Ishikawa (cell line): ENCODE results near the gene SCAF1.

Source experiments
- CEBPB ChIP-seq: IDR thresholded peaks from 2 replicates; pipeline ENCODE4 v1.6.1; 2012
- CREB1 ChIP-seq: IDR thresholded peaks from 2 replicates; pipeline ENCODE4 v1.6.1; 2012; ENCODE audit warnings: low read depth
- EGR1 ChIP-seq: IDR thresholded peaks from 2 replicates; pipeline ENCODE4 v1.6.1; 2012
- EP300 ChIP-seq: IDR thresholded peaks from 2 replicates; pipeline ENCODE4 v1.6.1; 2012; ENCODE audit warnings: borderline replicate concordance
- FOXM1 ChIP-seq: IDR thresholded peaks from 2 replicates; pipeline ENCODE4 v1.6.1; 2012; ENCODE audit warnings: low read depth, borderline replicate concordance
- MAX ChIP-seq: IDR thresholded peaks from 2 replicates; pipeline ENCODE4 v1.6.1; 2012
- NFIC ChIP-seq: IDR thresholded peaks from 2 replicates; pipeline ENCODE4 v1.6.1; 2012
- RAD21 ChIP-seq: IDR thresholded peaks from 2 replicates; pipeline ENCODE4 v1.6.1; 2012; ENCODE audit warnings: low read depth
- REST ChIP-seq: IDR thresholded peaks from 2 replicates; pipeline ENCODE4 v1.6.1; 2012; ENCODE audit warnings: low read depth, mild to moderate bottlenecking
- TAF1 ChIP-seq: IDR thresholded peaks from 2 replicates; pipeline ENCODE4 v1.6.1; 2012; ENCODE audit warnings: low read depth, mild to moderate bottlenecking
- TCF12 ChIP-seq: IDR thresholded peaks from 2 replicates; pipeline ENCODE4 v1.6.1; 2012; ENCODE audit warnings: low read depth
- TEAD4 ChIP-seq: IDR thresholded peaks from 2 replicates; pipeline ENCODE4 v1.6.1; 2012
- USF1 ChIP-seq: IDR thresholded peaks from 2 replicates; pipeline ENCODE4 v1.6.1; 2012
- YY1 ChIP-seq: IDR thresholded peaks from 2 replicates; pipeline ENCODE4 v1.6.1; 2012; ENCODE audit warnings: low read depth
- ZBTB7A ChIP-seq: IDR thresholded peaks from 2 replicates; pipeline ENCODE4 v1.6.1; 2012; ENCODE audit warnings: low read depth

SCAF1 gene

DNA sequence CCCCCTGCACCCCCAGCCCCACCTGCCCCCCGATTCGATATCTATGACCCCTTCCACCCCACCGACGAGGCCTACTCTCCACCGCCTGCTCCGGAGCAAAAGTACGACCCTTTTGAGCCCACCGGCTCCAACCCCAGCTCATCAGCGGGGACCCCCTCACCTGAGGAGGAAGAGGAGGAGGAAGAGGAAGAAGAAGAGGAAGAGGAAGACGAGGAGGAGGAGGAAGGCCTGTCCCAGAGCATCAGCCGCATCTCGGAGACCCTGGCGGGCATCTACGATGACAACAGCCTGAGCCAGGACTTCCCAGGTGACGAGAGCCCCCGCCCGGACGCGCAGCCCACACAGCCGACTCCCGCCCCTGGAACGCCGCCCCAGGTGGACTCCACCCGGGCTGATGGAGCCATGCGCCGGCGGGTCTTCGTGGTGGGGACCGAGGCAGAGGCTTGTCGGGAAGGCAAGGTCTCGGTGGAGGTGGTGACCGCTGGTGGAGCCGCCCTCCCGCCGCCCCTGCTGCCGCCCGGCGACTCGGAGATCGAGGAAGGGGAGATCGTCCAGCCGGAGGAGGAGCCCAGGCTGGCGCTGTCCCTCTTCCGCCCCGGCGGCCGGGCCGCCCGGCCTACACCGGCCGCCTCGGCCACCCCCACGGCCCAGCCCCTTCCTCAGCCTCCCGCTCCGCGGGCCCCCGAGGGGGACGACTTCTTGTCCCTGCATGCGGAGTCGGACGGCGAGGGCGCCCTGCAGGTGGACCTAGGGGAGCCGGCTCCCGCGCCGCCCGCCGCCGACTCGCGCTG is 9.2 kb downstream of the SCAF1 start:
- TF ChIP-seq NFIC (no peak), RAD21 (no peak), CREB1 (no peak), MAX (no peak), YY1 (no peak), USF1 (no peak), FOXM1 (no peak), EGR1 (no peak), REST (no peak), TAF1 (no peak), TCF12 (no peak)

GRCh38 chr19:49651820-49652550 is 10.0 kb downstream of the SCAF1 start:
- TF ChIP-seq TEAD4, result no peak
- no peak for TF ChIP-seq NFIC
- TF ChIP-seq YY1, result no peak
- no peak for TF ChIP-seq TAF1

DNA sequence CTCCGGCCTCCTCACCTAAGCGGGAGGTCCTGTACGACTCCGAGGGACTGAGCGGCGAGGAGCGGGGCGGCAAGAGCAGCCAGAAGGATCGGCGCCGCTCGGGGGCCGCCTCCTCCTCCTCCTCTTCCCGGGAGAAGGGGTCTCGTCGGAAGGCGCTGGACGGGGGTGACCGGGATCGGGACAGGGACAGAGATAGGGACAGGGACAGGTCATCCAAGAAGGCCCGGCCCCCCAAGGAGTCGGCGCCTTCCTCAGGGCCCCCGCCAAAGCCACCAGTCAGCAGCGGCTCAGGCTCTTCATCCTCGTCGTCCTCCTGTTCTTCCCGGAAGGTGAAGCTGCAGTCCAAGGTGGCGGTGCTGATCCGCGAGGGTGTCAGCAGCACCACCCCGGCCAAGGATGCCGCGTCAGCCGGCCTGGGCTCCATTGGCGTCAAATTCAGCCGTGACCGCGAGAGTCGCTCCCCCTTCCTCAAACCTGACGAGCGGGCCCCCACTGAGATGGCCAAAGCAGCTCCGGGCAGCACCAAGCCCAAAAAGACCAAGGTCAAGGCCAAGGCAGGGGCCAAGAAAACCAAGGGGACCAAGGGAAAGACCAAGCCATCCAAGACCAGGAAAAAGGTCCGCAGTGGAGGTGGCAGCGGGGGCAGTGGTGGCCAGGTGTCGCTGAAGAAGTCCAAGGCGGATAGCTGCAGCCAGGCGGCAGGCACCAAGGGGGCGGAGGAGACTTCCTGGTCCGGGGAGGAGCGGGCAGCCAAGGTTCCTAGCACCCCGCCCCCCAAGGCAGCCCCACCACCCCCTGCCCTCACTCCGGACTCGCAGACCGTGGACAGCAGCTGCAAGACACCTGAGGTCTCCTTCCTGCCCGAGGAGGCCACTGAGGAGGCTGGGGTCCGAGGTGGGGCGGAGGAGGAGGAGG is 10.8 kb downstream of the SCAF1 start:
- TF ChIP-seq TEAD4 (no peak), EGR1 (no peak), USF1 (no peak), ZBTB7A (no peak), EP300 (no peak), RAD21 (no peak), CEBPB (no peak), REST (no peak), YY1 (no peak), MAX (no peak)

DNA sequence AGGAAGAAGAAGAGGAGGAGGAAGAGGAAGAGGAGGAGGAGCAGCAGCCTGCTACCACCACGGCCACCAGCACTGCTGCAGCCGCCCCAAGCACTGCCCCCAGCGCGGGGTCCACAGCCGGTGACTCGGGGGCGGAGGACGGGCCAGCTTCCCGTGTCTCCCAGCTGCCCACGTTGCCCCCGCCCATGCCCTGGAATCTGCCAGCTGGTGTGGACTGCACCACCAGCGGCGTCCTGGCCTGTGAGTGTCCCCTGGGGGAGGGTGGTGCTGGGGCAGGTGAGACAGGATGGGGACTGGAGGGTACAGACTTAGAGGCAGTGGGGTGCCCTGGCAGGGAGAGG is 11.4 kb downstream of the SCAF1 start:
- TF ChIP-seq CEBPB, result no peak
- TF ChIP-seq EGR1, result no peak
- TF ChIP-seq EP300, result no peak

DNA sequence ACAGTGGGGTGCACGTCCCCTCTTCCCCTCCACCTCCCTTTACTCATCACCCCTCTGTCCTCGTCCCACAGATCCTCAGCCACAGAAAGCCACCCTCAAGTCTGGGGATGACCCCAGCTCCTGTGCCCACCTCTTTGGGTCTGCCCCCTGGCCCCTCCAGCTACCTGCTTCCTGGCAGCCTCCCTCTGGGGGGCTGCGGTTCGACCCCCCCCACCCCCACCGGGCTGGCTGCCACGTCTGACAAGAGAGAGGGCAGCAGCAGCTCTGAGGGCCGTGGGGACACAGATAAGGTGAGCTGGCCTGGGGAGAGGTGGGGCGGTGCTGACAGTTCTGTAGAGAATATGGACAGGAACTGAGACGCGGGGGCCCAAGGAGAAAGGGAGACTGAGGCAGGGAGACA is 12.6 kb downstream of the SCAF1 start:
- TF ChIP-seq TAF1 (no peak), RAD21 (no peak), FOXM1 (no peak), REST (no peak), EGR1 (no peak), CEBPB (no peak), CREB1 (no peak), EP300 (no peak), NFIC (no peak), TEAD4 (no peak), YY1 (no peak), USF1 (no peak), TCF12 (no peak), ZBTB7A (no peak), MAX (no peak)
